ENCODE measurements around the gene GTF2F1. TPM values are rescaled to one million over a fixed set of nuclear protein-coding genes. Genes with fewer than 3 reads are reported as not detected.

The GTF2F1 gene
- polyA plus RNA-seq, 3 donors = 80.3 to 103 (median 100.0) TPM

GRCh38 chr19:6334490-6335285 is 58.3 kb downstream of the GTF2F1 start:
- no peak for DNase-seq (ENCODE audit: extremely low read depth in 1 of 11, low read depth in 9 of 11, low spot score in 4 of 11)

GRCh38 chr19:6333439-6333838 is 59.5 kb downstream of the GTF2F1 start, which contains the start of gene ACER1:
ACER1 (minus strand) TSS chr19:6333612; CDS start chr19:6333551, 61 bp downstream.
- no peak for DNase-seq (ENCODE audit: extremely low read depth in 1 of 11, low read depth in 9 of 11, low spot score in 4 of 11)

Other genes starting within 250 kb of the GTF2F1 start
- 100 to 1,000 TPM in 2 of 3 donors, 10 to 100 TPM in 1; 70.2 to 116 (median 102) TPM for gene MLLT1, start 113.2 kb downstream of the GTF2F1 start, polyA plus RNA-seq (ENCODE audit: insufficient read length in 3 of 3)
- gene ACER1, start 59.6 kb downstream of the GTF2F1 start, polyA plus RNA-seq (ENCODE audit: insufficient read length in 3 of 3) = under 1 TPM in 2 of 3 donors, not detected in 1; 0.17 to 0.23 TPM
- gene CLPP, start 31.6 kb downstream of the GTF2F1 start, polyA plus RNA-seq (ENCODE audit: insufficient read length in 3 of 3) = 10 to 100 TPM; 53.5 to 71.0 (median 63.9) TPM
- 10 to 100 TPM; 35.2 to 72.2 (median 70.4) TPM for gene ALKBH7, start 20.4 kb downstream of the GTF2F1 start, polyA plus RNA-seq (ENCODE audit: insufficient read length in 3 of 3)
- gene PSPN, start 17.2 kb downstream of the GTF2F1 start, polyA plus RNA-seq (ENCODE audit: insufficient read length in 3 of 3) = 1 to 10 TPM; 2.7 to 2.9 (median 2.8) TPM
- gene KHSRP, start 31.6 kb upstream of the GTF2F1 start, polyA plus RNA-seq (ENCODE audit: insufficient read length in 3 of 3) = 100 to 1,000 TPM; 273 to 347 (median 314) TPM
- 1 to 10 TPM in 2 of 3 donors, under 1 TPM in 1; 0.50 to 2.0 (median 1.6) TPM for gene SLC25A41, start 40.6 kb upstream of the GTF2F1 start, polyA plus RNA-seq (ENCODE audit: insufficient read length in 3 of 3)
- 10 to 100 TPM; 63.5 to 77.5 (median 70.3) TPM for gene SLC25A23, start 66.6 kb upstream of the GTF2F1 start, polyA plus RNA-seq (ENCODE audit: insufficient read length in 3 of 3)
- gene CRB3, start 71.1 kb upstream of the GTF2F1 start, polyA plus RNA-seq (ENCODE audit: insufficient read length in 3 of 3) = 10 to 100 TPM; 21.7 to 41.8 (median 32.0) TPM
- 10 to 100 TPM; 37.1 to 40.5 (median 40.0) TPM for gene DENND1C, start 88.6 kb upstream of the GTF2F1 start, polyA plus RNA-seq (ENCODE audit: insufficient read length in 3 of 3)
- gene TUBB4A, start 109.1 kb upstream of the GTF2F1 start, polyA plus RNA-seq (ENCODE audit: insufficient read length in 3 of 3) = 10 to 100 TPM; 29.5 to 34.2 (median 31.4) TPM
- gene TNFSF9, start 137.9 kb upstream of the GTF2F1 start, polyA plus RNA-seq (ENCODE audit: insufficient read length in 3 of 3) = under 1 TPM; 0.26 to 0.42 (median 0.36) TPM
- gene CD70, start 198.0 kb upstream of the GTF2F1 start, polyA plus RNA-seq (ENCODE audit: insufficient read length in 3 of 3) = under 1 TPM in 1 of 3 donors, not detected in 2; 0.19 TPM